ENCODE data around the gene PPP2R5C. TPM values are rescaled to one million over a fixed set of nuclear protein-coding genes. Genes with fewer than 3 reads are reported as not detected.

Gene PPP2R5C
- total RNA-seq, 1 donor from 2014 or later: 60.8 TPM

DNA sequence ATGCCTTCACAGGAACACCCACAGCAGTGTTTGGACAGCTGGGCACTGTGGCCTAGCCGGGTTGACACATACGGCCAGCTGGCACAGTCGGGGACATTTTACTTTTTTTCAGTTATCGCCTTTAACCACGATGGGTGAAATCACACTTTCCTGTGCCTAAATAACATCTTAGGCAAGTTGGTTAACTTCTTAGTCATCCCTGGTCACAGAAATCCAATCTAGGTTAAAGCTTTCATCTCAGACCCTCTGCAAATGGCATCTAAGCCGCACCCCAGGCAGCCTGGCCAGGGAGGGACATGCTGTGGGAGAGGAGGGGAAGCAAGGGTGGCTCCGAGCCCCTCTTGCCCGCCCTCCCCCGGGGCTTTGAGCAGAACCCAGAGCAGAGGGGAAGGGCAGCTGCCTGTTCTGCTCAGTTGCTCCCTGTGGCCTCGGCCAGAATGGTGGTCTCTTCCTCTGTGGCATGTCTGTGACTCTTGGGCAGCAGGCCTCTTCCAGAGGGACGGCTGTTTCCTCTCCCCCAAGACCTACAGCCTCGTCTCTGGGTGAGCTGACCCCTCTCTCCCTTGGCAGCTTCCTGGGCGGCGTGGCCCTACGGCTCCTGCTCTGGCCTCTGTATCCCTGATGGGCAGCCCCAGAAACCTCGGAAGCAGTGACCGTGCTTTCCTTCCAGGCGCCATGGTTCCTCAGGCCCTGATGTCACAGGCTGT is 117.5 kb downstream of the PPP2R5C start:
- ATAC-seq: no peak
- no peak for DNase-seq (ENCODE audit: low spot score)

DNA sequence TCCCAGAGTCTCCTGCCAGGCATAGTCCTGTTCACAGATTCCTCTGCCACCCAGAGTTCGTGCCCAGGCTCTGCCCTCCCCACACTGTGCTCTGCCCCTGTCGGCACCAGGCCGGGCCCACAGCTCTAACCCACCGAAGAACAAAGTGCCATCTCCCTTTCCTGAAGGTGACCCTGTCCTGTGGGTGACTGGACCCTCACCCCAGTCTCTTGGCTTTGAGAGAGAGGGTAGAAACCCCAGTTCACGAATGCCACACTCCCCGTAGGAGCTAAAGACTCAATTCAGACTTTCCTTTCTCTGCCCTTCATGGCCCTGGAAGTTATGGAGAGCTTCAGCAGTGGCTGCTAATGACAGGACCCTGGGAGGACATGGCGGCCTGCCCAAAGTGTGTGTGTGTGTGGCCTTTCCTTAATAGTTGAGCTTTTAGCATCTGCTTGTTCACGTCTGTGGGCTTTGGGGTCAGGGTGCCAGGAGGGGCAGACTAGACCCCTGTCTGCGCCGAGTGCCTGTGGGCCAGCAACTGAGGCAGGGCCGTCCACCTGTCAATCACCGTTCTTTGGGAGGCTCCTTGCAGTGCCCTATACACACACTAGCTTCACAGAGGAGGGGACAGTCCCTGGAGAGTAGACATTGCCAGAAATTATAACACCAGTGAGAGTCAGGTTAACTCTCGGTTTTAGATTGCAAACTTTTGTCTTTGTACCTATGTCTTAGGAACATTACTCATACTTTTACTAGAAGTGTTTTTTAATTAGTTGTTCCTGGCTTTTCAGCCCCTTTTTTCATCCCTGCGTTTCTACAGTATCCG is 118.2 kb downstream of the PPP2R5C start:
- ATAC-seq (peak; percentile 7), DNase-seq (ENCODE audit: low spot score) (no peak)

- ATAC-seq: no peak
- DNase-seq (ENCODE audit: low spot score): no peak
Observed at GRCh38 chr14:101881426-101881825, 119.9 kb downstream of the PPP2R5C start.

GRCh38 chr14:101882141-101882935 is 120.8 kb downstream of the PPP2R5C start:
- no peak for ATAC-seq
- DNase-seq (ENCODE audit: low spot score): no peak

GRCh38 chr14:101884089-101884933 is 122.8 kb downstream of the PPP2R5C start:
- DNase-seq (ENCODE audit: low spot score) (no peak), ATAC-seq (peak; percentile 30)

DNA sequence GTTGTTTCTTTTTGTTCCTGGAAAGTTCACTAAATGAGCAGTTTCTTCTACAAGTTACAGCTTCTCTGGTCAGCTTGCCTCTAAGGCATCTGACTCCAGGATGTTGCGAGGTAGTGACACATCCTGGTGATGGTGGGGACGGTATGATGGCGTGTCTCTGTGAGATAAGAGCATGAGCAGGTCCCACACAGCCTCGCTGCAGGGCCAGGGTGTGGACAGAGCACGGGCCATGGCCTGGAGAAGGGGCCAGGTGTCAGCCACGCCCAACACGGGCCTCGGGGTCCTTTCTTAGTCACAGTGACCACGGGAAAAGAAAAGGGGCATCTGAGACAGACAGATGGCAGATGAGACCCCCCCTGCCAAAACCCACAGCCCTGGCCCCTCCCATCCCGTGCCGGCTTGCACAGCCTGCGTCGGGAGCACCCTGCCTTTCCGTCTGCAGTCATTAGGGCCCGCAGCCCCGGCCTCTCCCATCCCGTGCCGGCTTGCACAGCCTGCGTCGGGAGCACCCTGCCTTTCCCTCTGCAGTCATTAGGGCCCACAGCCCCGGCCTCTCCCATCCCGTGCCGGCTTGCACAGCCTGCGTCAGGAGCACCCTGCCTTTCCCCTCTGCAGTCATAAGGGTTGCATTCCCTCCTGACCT is 123.5 kb downstream of the PPP2R5C start:
- no peak for ATAC-seq
- no peak for DNase-seq (ENCODE audit: low spot score)

GRCh38 chr14:101887219-101887618 is 125.7 kb downstream of the PPP2R5C start:
- no peak for DNase-seq (ENCODE audit: low spot score)
- ATAC-seq: no peak

- ATAC-seq (no peak), DNase-seq (ENCODE audit: low spot score) (no peak)
Observed at GRCh38 chr14:101888182-101888581, 126.7 kb downstream of the PPP2R5C start.

GRCh38 chr14:101889366-101889765 is 127.9 kb downstream of the PPP2R5C start:
- no peak for ATAC-seq
- DNase-seq (ENCODE audit: low spot score): no peak

- DNase-seq (ENCODE audit: low spot score) (no peak), ATAC-seq (no peak)
Observed at GRCh38 chr14:101889898-101890297, 128.4 kb downstream of the PPP2R5C start.

DNA sequence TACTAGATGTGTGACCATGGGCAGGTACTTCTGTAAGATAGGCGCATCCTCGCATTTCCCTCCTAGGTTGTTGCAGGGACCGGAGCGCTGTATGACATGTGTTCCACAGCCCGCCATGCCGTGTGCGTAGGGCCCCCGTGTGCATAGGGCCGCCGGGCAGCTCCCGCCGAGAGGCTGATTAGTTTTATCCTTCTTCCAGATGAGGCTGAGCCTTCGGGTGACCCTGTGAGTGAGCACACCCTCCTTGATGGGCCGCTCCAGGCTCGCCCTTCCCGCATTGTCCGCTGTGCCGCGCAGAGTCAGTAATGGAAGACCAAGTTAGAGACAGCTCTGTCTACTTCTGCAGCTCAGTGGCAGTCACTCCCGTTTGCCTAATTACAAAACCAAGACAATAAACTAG is 130.0 kb downstream of the PPP2R5C start:
- ATAC-seq (no peak), DNase-seq (ENCODE audit: low spot score) (no peak)

DNA sequence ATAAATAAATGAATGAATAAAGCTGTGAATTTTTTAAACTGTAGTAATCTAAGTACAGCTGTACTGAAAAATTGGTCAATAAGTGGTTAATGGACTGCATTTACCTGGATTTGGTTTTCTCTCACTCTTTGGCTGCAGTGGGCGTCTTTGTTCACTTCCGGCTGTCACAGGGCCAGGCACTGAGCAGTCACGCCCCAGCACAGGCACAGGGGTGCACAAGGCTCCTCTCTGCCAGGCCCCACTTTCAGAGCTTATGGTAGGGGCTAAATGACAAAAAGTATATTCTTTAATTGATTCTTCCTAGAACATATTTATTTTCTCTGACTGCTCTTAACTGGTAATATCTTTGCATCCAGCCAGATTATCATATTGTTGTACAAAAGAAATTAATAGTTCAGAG is 132.2 kb downstream of the PPP2R5C start:
- ATAC-seq: no peak

DNA sequence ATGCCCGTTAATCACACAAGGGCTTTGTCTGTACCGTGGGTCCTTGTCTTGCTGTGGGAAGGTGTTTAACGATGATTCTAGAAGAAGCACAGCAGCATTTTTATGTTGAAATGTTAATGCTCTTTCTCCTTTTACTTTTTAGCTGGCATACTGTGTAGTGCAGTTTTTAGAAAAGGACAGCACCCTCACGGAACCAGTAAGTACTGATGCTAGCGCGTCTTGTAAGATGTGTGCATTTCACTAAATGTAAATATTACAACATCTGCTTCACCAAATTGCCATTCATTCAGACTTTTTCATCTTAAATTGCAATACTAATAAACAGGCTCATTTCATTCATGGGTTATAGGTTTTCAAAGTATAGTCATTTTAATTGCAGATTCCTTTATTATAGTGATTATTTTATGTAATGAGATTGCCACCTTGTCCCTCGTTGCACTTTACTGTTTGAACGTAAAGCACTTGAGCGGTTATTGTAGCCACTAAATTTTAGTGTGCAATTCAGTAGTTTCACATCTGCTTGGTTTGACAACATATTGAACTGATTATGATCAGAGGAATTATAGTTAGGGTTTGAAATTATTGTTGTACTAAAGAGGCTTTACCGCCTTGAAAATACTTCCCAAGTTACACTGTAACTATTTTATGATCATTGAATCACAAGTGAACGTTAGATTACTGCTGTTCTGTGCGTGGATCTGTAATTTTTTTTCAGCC is 133.0 kb downstream of the PPP2R5C start:
- ATAC-seq (no peak), DNase-seq (ENCODE audit: low spot score) (no peak)

More for the DNA sequence above, 132.2 kb downstream of the PPP2R5C start:
- DNase-seq (ENCODE audit: low spot score): no peak

DNA sequence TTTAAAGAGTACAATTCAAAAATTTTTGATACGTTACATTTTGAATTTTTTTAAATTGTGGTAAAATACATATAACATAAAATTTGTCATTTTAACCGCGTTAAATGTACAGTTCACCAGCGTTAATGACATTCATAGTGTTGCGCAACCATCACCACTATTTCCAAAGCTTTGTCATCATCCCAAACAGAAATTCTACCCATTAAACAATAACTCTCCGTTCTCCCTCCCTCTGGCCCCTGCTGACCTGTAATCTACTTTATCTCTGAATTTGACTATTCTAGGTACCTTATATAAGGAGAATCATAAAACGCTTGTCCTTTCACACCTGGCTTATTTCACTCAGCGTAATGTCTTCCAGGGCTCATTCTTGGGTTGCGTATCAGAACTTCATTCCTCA is 133.7 kb downstream of the PPP2R5C start:
- DNase-seq (ENCODE audit: low spot score) (no peak), ATAC-seq (no peak)

- DNase-seq (ENCODE audit: low spot score) (no peak), ATAC-seq (no peak)
Observed at GRCh38 chr14:101897326-101897725, 135.8 kb downstream of the PPP2R5C start.

GRCh38 chr14:101898416-101898815 is 136.9 kb downstream of the PPP2R5C start:
- ATAC-seq: no peak

GRCh38 chr14:101899263-101899662 is 137.8 kb downstream of the PPP2R5C start:
- no peak for ATAC-seq
- no peak for DNase-seq (ENCODE audit: low spot score)

More at GRCh38 chr14:101898416-101898815, 136.9 kb downstream of the PPP2R5C start:
- no peak for DNase-seq (ENCODE audit: low spot score)

- no peak for DNase-seq (ENCODE audit: low spot score)
- no peak for ATAC-seq
Observed at GRCh38 chr14:101900253-101900652, 138.7 kb downstream of the PPP2R5C start.

DNA sequence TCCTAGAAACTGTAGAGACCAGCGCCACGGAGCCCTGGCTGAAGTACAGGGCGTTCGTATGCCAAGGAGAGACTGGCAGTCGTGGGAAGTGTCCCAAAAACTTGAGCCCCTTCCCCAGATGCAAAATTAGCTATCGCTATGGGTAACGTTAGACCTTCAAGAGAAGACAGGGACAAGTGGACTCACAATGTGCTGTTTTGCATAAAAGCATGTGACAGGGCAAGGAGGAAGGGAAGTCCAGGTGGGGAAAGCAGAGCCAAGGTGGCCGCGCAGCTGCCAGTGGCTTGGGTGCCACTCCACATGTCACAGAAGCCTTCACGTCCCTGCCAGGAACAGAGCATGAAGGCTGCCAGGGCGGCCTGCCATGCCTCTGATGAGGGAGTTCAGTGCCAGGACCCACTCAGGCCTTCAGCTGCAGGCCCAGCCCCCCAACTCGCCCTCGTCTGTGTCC is 141.6 kb downstream of the PPP2R5C start:
- no peak for DNase-seq (ENCODE audit: low spot score)
- ATAC-seq: no peak
